ENCODE results near the gene FKBP4. TPM values are rescaled to one million over a fixed set of nuclear protein-coding genes. Genes with fewer than 3 reads are reported as not detected.
A peak's percentile ranks its signal among the peaks of the same experiment; 100 is the strongest.

FKBP4 gene
- total RNA-seq, 1 donor from 2014 or later: 56.2 TPM

- TF ChIP-seq CTCF (IDR thresholded peaks at IDR 0.05): no peak
- no peak overlapping the region for H3K27ac Mint-ChIP-seq (ENCODE audit: unreplicated experiment)
- peaks cover 26% of the 10 kb centered on the region for H3K4me1 Mint-ChIP-seq (ENCODE audit: low read depth)
- no peaks in the 10 kb centered on the region for H3K27me3 Mint-ChIP-seq (ENCODE audit: low read depth)
- no peaks in the 10 kb centered on the region for H3K9me3 Mint-ChIP-seq (ENCODE audit: low read depth)
- DNase-seq (ENCODE audit: low spot score): no peak
- peaks cover 10% of the 10 kb centered on the region for H3K36me3 Mint-ChIP-seq (ENCODE audit: low read depth)
- no peak overlapping the region for H3K4me3 Mint-ChIP-seq (ENCODE audit: unreplicated experiment)
Measured at GRCh38 chr12:2833327-2833726, 38.6 kb downstream of the FKBP4 start.

- peaks cover 8% of the 10 kb centered on the region for H3K36me3 Mint-ChIP-seq (ENCODE audit: low read depth)
- no peak overlapping the region for H3K27ac Mint-ChIP-seq (ENCODE audit: unreplicated experiment)
- H3K27me3 Mint-ChIP-seq (ENCODE audit: low read depth): no peaks in the 10 kb centered on the region
- no peak overlapping the region for H3K4me3 Mint-ChIP-seq (ENCODE audit: unreplicated experiment)
- H3K9me3 Mint-ChIP-seq (ENCODE audit: low read depth): no peaks in the 10 kb centered on the region
- no peak for TF ChIP-seq CTCF (IDR thresholded peaks at IDR 0.05)
- DNase-seq (ENCODE audit: low spot score): no peak
- H3K4me1 Mint-ChIP-seq (ENCODE audit: low read depth): peaks cover 26% of the 10 kb centered on the region
Measured at GRCh38 chr12:2833810-2834209, 39.0 kb downstream of the FKBP4 start.

- H3K27me3 Mint-ChIP-seq (ENCODE audit: low read depth): no peaks in the 10 kb centered on the region
- peaks cover 7% of the 10 kb centered on the region for H3K36me3 Mint-ChIP-seq (ENCODE audit: low read depth)
- peak within 1 kb of the TSS; percentile 74 for H3K27ac Mint-ChIP-seq (ENCODE audit: unreplicated experiment)
- peaks cover 26% of the 10 kb centered on the region for H3K4me1 Mint-ChIP-seq (ENCODE audit: low read depth)
- peak; percentile 53 for TF ChIP-seq CTCF (IDR thresholded peaks at IDR 0.05)
- DNase-seq (ENCODE audit: low spot score): no peak
- H3K9me3 Mint-ChIP-seq (ENCODE audit: low read depth): no peaks in the 10 kb centered on the region
- H3K4me3 Mint-ChIP-seq (ENCODE audit: unreplicated experiment): peak within 1 kb of the TSS; percentile 49
Measured at GRCh38 chr12:2834581-2835491, 40.1 kb downstream of the FKBP4 start, which contains the start of gene NRIP2. Gene NRIP2 (minus strand): TSS chr12:2835035. CDS start chr12:2834983, 52 bp downstream.

GRCh38 chr12:2835691-2836403 is 41.1 kb downstream of the FKBP4 start:
- no peak for DNase-seq (ENCODE audit: low spot score)

More at GRCh38 chr12:2835691-2836403, 41.1 kb downstream of the FKBP4 start:
- Mint-ChIP-seq H3K4me3 (ENCODE audit: unreplicated experiment) (no peak overlapping the region), H3K4me1 (ENCODE audit: low read depth) (peaks cover 26% of the 10 kb centered on the region), H3K27ac (ENCODE audit: unreplicated experiment) (no peak overlapping the region), H3K36me3 (ENCODE audit: low read depth) (peaks cover 1% of the 10 kb centered on the region), H3K27me3 (ENCODE audit: low read depth) (no peaks in the 10 kb centered on the region), H3K9me3 (ENCODE audit: low read depth) (no peaks in the 10 kb centered on the region)
- no peak for TF ChIP-seq CTCF (IDR thresholded peaks at IDR 0.05)
